Measurements from ENCODE around the gene RBMS1.

Gene RBMS1

DNA sequence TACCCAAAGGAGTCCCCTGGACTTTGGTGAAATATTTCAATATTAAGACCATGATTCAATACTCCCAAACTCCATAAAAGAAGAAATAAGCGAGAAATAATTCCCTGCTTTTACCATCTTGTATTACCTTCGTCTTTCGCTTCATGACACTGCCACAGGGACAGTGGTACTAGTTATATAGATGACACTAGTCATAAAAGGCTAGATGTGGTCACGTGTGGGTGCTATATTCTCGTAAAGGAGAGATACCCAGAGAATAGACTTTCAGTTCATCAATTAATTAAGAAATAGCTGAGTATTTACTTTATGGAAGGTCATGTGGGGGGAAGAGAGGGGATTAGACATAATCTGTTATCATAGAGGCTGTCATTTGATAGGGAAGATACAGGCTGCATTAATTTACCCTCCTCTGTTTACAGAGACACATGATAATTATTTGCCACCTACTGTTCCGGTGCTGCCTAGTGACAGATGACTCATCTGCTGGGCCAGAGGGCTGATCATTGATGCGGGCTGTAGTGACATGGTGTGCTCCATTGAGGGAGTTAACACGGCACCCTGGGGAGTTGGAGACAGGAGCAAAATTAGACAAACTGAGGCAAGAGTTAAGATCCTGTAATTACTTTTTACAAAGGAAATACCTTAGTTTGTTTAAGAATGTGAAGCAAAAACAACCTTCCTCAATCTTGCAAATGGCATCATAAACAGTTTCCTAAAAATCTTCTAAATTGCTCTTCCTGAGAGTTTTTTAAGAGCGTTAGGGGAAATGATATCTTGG, 215.3 kb downstream of the RBMS1 start:
- DNase-seq (ENCODE audit: low read depth, low spot score) = no peak

DNA sequence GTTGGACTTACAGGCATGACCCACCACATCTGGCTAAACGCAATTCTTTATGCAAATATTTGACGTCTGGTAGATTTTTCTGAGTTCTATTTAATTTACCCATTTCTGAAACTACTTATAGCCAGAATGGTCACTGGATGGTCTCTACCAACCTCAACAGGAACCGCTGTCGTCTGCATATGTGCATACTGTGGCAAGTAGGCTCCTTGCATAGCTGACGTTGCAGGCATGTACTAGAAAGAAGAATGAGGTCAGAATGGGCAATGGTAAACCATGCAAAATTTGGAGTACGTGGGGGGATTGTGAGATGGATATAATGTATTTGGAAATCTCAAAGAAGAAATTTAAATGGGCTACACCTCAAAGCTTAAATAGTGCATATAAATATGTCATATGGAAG, 216.5 kb downstream of the RBMS1 start:
- DNase-seq (ENCODE audit: low read depth, low spot score) = no peak

DNA sequence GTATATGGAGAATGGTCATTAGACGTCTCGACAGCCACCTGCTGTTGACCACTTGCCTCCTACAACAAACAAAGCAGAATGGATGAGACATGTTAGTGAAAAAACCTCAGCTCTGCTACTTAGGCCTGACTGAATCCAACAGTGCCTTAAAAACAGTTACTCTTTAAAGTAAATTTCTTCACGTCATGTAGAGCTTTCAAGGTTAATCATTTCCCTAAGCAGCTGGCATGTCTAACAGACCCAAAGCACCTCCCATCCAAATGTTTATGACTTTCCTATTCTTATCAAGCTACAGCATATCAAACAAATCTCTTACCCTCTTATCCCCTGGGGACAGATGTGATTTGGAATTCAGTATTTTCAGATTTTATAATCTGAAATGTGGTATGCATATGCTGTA, 218.0 kb downstream of the RBMS1 start:
- DNase-seq (ENCODE audit: low read depth, low spot score) = no peak

DNA sequence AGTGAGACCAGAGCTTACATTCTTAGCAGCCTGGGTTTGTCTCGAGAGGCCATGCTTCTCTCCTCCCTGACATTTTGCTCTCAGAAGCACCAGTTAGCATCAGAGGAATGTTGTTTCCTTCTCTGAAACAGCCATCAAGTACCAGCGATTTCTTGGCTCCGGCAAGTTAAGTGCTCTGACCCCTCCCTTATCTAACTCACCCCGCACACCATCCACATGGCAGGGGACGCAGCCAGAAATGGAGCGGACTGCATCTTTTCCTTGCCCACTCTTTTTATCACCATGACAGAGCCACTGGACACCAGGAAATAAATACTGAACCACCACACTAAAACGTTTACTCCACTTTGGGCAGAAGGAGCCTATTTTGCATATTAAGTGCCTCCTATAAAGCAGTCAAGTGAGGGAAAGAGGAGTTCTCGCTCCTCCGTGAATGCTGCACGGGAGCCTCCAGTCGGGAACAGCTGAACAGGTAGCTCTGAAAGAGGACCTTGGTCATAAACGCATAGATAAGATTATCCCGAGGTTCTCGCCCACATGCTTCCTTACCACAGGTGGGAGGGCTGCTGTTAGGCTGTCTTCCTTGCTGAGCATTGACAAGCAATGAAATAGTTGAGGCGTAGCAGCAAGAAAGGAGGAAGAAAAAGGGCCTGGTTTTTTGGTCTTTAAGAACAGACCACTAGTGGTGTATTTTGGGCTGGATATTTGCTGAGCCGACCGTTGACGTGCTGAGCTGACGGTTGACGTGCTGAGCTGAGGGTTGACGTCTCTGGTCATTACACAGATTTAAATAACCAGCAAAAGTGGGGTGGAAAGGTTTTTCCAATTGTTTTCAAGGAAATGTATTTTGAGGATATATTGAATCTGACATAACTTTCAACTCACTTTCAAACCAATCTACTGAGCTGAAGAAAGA, 222.2 kb downstream of the RBMS1 start:
- DNase-seq (ENCODE audit: low read depth, low spot score) = no peak

DNA sequence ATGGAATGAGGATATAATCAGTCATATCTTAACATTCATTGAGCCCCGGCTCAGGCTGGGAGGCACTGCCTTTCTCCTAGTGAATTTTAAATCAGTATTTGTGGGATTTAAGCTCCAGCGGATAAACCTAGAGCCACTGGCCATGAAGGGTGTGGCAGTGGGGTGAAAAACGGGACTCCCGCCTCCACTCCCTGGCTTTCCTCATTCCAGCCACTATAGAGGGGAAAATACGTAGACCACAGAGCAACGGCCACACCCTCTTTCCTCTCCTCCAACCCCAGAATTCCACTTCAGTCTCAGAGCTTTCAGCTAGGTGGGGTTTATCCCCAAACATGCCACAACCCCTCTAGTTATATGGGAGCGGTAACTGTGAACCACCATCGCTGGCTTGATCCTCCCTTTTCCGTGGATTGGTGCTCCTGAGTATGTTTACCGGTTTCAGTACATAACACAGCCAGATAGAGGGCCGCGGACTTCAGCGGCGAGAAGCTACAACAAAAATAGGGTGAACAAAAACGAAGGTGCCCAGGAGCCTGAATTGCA, 223.0 kb downstream of the RBMS1 start:
- no peak for DNase-seq (ENCODE audit: low read depth, low spot score)

DNA sequence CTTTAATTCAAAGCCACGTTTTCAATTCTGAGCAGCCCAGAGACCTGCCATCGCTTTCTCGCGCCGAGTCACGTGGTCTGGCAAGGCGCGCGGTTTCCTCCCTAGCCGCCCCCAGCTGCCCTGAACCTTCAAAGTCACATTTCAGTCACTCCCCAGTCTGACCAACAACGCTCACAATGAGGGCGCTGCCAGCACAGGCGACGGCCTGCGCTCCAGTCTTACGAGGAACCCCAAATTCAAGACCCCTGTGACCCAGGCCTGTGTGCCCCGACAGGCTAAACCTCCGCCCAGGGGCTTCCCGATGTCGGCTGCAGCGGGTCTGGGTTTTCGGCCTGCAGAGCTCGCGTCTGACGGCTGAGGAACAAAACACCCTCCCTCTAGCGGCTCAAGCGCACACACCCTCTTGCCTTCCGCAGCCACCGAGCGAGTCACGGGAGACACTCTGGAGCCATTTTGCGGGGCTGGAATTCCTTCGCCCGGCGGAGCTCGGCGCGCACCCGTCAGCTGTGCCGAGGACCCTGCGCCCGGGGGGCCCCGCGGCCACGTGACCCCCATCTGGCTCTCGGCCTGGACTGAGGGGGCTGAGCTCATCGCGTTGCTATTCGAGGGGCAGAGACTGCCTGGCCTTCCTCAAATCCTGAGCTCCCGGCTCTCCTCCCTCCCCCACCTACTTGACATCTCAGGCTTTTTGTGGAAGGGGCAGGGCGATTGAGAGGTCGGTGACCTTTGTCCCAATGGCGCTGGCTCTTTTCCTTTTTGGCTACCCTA, 223.6 kb downstream of the RBMS1 start:
- DNase-seq (ENCODE audit: low read depth, low spot score) = peak; percentile 70

DNA sequence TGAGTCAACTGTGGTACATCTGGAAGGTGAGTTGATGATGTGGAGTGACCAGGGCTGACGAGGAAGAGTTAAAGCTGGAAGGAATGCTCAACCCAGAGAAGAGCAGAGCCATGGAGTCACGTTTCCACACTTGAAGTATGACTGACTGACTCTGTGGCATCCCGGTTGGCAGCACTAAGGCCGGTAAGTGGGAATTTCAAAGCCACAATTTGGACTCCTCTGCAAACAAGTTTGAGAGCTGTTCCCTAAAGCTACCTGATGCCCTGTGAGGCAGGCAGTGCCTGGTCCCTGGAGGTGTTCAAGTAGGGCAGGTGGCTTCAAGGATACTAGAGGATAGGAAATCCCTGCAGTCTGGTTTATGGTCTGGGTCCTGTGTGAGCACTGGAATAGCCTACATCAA, 224.2 kb downstream of the RBMS1 start:
- no peak for DNase-seq (ENCODE audit: low read depth, low spot score)

DNA sequence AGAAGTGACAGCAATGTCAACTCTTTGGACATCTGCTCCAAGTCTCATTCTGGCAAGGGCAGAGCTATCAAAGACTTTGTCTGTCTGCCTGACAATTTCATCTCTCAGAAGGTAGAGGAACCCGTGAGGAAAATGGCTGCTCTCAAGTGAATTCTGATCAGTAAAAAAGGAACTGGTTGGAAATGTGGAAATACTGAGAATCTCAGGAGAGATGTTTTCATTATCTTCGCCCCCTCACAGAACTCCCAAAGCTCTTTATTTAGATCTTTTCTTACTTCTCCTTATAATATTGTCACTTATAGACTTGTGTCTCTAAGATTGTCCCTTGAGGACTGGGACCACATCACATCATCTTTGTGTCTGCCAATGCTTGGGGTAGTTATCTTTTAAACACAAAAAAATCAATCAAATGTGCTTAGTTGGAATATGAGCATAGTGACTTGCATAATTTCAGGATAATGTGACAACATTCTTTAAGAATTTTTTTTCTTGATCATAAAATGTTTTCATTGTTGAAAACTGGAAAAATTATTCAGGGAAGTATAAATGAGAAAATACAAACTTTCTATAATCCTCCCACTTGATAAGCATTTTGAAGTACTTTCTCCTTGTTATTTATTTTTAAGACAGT, 225.3 kb downstream of the RBMS1 start:
- no peak for DNase-seq (ENCODE audit: low read depth, low spot score)

DNA sequence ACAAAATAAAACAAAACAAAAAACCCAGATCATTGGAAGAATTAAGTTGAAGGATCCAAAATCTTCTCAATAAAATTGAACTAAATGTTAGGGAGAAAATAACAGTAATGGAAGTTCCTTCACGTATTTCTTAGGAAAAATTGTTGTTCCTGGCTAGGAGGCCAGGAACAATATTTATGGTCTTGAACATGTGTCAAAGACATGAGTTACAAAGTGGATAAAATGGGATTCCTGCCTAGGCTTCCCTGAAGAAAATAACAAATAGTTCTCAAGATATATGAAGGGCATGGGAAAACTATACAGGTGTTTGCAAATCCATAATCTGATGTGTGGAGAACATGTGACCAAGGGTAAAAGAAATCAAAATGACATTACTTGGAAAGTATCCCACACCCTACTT, 225.9 kb downstream of the RBMS1 start:
- no peak for DNase-seq (ENCODE audit: low read depth, low spot score)

DNA sequence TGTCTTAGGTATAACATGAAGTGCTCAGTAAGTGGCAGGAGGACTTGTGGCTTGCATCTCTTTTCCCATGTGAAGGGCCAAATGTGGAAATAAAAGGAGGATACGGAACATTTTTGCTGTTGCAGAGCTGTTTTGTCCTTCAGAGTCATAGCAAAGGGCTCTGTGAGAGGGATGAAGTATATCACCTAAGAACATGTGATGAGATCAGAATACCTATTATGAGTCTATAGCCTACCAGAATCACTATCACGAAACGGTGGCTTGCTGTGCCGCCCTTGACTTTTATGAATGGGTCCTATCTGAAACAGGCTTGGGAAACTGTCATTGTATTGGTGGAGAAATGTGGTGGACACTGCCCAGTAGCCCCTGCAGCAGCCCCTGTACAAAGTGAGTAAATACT, 226.6 kb downstream of the RBMS1 start:
- no peak for DNase-seq (ENCODE audit: low read depth, low spot score)

DNA sequence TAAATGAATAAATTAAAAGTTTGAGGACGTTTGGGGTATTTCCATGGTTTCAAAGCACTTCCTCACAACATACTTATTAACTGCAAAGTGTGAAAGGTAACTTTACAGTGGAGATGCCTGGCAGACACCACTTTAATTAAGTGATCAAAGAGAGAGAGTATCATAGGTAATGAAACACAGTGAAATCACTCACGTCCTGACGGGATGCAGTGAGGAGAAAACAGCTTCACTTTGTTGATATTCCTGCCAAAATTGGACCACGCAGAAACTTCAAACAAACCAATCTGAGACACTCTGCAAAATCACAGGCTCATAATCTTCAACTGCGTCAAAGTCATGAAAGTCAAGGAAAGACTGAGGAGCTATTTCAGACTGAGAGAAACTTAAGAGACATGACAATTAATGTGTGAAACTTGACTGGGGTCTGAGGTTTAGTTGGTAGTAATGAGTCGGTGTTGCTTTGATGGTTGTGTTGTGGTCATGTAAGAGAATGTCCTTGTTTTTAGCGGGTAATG, 227.5 kb downstream of the RBMS1 start:
- DNase-seq (ENCODE audit: low read depth, low spot score) = no peak

DNA sequence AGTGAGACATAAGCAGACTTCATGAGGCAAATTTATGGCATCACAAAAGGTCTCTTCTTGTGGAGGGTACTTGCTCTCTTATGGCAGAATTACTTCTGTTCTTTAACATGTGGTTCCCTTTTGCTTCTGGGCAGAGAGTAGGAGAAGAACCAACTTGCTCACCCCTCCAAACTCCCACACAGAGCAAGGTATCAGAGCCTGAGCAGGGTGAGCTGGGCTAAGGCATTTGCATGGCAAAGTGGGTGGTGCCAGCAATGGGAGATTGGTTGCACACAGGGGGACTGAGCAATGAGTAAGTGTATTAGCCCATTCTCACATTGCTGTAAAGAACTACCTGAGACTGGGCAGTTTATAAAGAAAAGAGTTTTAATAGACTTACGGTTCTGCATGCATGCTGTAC, 229.3 kb downstream of the RBMS1 start:
- DNase-seq (ENCODE audit: low read depth, low spot score) = no peak

DNA sequence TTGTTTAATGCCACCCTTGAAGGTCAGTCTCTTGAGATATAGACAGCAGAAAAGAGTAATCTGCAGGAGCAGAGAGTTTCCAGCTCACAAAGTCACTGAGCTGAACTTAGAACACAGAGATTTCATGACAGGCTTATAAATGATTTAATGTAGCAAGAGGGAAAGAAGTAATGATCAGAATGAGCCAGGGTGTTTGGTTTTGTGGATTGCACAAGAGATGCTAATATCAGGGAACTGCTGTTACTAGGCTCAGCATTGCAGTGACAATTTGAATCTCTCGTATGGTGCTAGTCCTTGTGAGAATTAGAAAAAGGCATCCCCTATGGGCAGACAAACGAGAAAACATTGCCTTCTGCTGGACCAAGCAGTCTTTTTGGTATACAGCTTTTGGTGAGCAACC, 231.9 kb downstream of the RBMS1 start:
- no peak for DNase-seq (ENCODE audit: low read depth, low spot score)

DNA sequence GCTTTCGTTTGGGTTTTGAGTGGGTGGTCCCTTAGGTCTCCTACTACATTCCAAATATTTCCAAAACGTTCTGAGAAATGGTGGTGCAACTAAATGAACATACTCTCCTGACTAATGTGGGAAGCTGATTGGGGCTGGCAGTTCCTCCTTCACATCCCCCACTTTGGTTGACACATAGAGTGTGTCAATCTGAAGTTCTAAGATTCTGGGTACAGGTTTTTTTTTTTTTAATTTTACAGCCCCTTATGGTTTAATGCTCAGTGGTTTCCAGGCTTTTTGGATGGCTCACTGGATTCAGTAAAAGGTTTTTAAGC, 235.2 kb downstream of the RBMS1 start:
- DNase-seq (ENCODE audit: low read depth, low spot score) = no peak

DNA sequence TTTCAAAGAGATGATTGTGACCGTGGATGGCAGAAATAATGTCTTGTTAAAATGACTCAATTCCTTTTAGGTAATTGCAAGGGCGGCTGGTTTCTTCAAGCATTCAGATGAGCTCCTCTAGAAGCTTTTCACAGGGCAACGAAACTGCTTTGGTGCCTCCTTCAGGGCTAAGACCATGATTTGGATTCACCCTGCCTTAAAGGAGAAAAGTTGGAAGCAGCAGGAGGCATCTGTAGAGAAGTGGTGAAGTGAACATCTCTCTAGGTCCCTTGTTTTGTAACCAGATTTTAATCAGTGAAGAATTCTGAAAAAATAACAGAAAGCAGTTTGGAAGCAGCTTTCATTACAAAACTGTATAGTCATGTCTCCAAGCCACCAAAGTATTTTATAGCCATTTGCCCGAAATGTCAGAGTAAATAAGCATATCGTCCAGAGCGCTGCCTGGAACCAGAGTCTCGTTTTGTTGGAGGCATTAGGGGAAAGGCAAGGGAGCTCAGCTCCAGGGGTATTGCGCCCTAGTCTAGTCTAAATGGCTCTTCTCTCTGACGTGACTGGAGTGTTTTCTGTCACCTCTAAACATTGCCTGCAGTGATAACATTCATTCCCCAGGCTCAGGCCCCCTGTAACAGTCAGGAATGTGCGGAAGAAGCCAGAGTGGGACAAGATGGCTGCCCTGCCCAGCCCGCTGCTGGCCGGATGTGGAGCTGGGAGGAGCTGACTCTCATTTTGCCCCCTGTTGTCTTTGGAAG, 235.7 kb downstream of the RBMS1 start:
- no peak for DNase-seq (ENCODE audit: low read depth, low spot score)

DNA sequence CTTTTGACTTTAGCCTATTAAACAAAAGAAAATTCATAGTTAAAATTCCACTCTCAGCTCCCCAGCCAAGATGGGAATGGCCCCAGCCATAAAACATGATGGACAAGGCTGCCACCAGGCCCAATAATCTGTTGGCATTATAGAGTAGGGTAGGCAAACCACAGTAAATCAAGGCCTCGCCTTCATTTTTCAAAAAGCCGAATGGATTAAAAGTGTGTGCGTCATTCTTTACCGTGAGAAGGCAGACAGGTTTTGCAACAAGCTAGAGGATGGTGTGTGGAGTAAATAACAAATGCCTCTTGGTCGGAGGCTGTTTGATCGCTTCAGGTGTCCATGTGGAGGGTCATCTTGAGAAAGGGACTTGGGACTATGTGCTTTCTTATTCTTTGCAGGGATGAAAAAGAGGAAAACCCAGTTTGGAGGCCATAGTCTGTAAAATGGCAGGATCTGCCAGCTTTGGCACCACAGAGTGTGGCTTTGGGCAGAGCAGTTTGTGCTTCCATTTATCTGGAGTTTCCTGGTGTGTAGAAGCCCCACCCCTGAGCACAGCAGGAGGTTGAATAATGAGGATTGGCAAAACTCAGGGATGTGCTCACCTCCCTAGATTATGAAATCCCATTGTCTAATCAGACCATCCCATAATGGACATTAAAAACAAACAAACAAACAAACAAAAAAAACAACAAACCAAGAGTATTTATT, 236.4 kb downstream of the RBMS1 start:
- no peak for DNase-seq (ENCODE audit: low read depth, low spot score)

DNA sequence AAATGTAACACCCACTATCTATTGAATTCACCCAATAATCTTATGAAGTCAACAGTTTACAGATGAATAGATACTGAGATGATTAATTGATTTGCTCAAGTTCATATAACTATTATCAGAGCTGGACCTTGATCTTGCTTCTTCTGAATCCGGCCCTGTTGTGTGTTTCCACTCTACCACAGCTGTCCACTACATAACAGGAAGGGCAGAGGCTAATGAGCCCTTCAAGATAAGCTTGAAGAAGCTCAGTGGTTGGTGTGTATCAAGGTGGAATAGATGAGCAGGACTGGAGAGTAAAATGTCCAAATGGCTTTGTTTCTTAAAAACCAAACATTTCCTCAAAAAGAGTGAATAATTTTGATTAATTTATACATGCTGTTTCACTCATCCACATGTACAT, 237.1 kb downstream of the RBMS1 start:
- DNase-seq (ENCODE audit: low read depth, low spot score) = no peak

DNA sequence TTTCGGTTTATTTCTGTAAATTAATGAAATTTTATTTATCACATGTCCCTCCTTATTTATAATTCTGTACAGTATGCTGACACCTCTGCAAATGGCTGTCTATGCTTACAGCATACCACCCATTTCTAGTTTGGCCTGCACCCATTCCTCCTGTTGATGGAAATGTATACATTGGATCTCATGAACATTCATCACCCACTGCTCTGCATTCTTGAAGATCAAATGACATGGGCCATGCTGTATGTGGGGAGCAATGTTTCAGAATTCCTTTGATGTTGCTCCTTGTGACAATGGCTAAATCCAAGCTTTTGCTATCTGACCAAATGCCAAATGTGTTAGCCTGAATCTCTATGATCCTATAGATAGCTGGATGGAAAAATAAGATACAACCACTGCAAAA, 238.2 kb downstream of the RBMS1 start:
- DNase-seq (ENCODE audit: low read depth, low spot score) = no peak

DNA sequence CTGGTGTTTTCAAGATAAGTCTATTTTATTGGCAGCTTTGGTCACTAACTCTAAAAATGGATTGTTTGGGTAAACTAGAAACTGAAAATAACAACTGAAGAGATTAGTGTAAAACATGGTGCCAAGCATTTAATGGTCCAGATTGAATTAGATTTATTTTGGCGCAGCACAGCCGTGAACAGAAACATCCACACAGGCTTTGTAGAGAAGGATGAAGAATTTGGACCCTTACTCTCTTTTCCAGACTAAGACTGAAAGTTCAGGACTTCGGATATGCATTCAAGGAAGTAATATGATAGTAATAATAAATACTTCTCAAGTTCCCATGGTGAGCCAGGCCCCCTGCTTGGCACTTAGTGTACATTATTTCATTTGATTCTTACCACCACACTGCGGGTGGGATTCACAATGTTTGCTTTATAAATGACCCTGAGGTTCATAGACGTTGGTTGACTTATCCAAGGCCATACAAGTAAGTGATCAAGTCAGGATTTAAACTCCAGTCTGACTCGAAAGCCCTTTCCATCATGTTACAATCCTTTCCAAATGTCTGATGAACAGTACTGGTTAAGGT, 239.3 kb downstream of the RBMS1 start:
- peak; percentile 92 for DNase-seq (ENCODE audit: low read depth, low spot score)

All from brain pericyte (primary cell).